HepG2 (cell line): ENCODE data around the gene MAPK6. TPM values are rescaled to one million over a fixed set of nuclear protein-coding genes. Genes with fewer than 3 reads are reported as not detected.

Source experiments
- ATAC-seq: fragments of 200-7000 bp; cut with Tn5 transposase; 3 replicates; pipeline ENCODE4 v1.9.1; 2020; ENCODE audit warnings: mild to moderate bottlenecking, moderate library complexity
- BruUV-seq: library from RNA; stranded (reverse); fragments of 400-500 nt; replicated peaks from 2 replicates; lab custom pipeline; 2021; lab: Mats Ljungman, UMichigan
- CTCF ChIA-PET: fragments of 300-600 bp; formaldehyde crosslinking; extraction: SDS; loops from one replicate; lab custom pipeline; 2021; ENCODE audit warnings: low total read pairs, inconsistent platforms, low intra/inter-chr PET ratio; lab: Yijun Ruan, JAX
- POLR2A ChIA-PET: fragments of 350-600 bp; sonication (Branson Sonifier 250); formaldehyde crosslinking; loops from one replicate; lab custom pipeline; 2020; ENCODE audit warnings: antibody characterized with exemption, inconsistent platforms; lab: Yijun Ruan, JAX
- DNase-seq: peaks from one replicate; pipeline ENCODE4 v3.0.0-alpha.2; 2015; ENCODE audit warnings: low spot score
- FAIRE-seq: peaks from 3 replicates; lab custom pipeline; 2011; peaks lifted over from hg19 to GRCh38; lab: Jason Lieb, UNC
- H2AFZ ChIP-seq: one replicate; pipeline ENCODE4 v1.6.1; 2011; ENCODE audit warnings: low read length, inconsistent platforms
- H3K27ac ChIP-seq: fragments of 300-600 bp; 3 replicates; pipeline ENCODE4 v1.8.0; 2011; ENCODE audit warnings: mixed run types, mild to moderate bottlenecking, mixed read lengths, low read length, inconsistent platforms; ENCODE audit not compliant: insufficient read depth; ENCODE audit errors: extremely low read length
- H3K27me3 ChIP-seq, 2 experiments: fragments of 200-600 bp in 1 of 2; 2 replicates in 1 of 2; 3 replicates in 1 of 2; pipeline versions ENCODE4 v1.6.0 to v1.8.0; 2011; ENCODE audit warnings: low read length in 2 of 2, mild to moderate bottlenecking in 2 of 2, moderate library complexity in 2 of 2, inconsistent platforms in 1 of 2; ENCODE audit not compliant: insufficient read depth in 2 of 2, control insufficient read depth in 1 of 2
- H3K36me3 ChIP-seq, 2 experiments: fragments of 200-600 bp in 1 of 2; replicated peaks in 1 of 2; 2 replicates in 1 of 2; 3 replicates in 1 of 2; pipeline versions ENCODE4 v1.5.1 to v1.8.0; 2011; ENCODE audit warnings: low read length in 2 of 2, inconsistent platforms in 1 of 2; ENCODE audit not compliant: insufficient read depth in 2 of 2, control insufficient read depth in 1 of 2
- H3K4me1 ChIP-seq: 2 replicates; pipeline ENCODE4 v1.5.1; 2012; ENCODE audit warnings: low read length, inconsistent platforms; ENCODE audit not compliant: insufficient read depth
- H3K4me2 ChIP-seq: 2 replicates; pipeline ENCODE4 v1.6.0; 2011; ENCODE audit warnings: low read depth, low read length, inconsistent platforms
- H3K4me3 ChIP-seq, 3 experiments: fragments of 200-600 bp in 1 of 3; sonication (generic), shearing (Covaris generic) in 1 of 3; replicated peaks in 1 of 3; 2 replicates each; pipeline ENCODE4 v1.5.1; 2011 to 2016; ENCODE audit warnings: low read length in 3 of 3, inconsistent platforms in 2 of 3, low read depth in 2 of 3, mild to moderate bottlenecking in 2 of 3, control low read depth in 1 of 3, mixed read lengths in 1 of 3; ENCODE audit not compliant: insufficient read depth in 1 of 3
- H3K79me2 ChIP-seq: one replicate; pipeline ENCODE4 v1.6.1; 2011; ENCODE audit warnings: low read length, inconsistent platforms; ENCODE audit not compliant: insufficient read depth
- H3K9ac ChIP-seq: 2 replicates; pipeline ENCODE4 v1.6.0; 2011; ENCODE audit warnings: mild to moderate bottlenecking, low read depth, low read length, inconsistent platforms; ENCODE audit not compliant: insufficient read depth
- H3K9me3 ChIP-seq: 2 replicates; pipeline ENCODE4 v1.5.1; 2012; ENCODE audit warnings: mild to moderate bottlenecking, low read length
- H4K20me1 ChIP-seq: 2 replicates; pipeline ENCODE4 v1.6.0; 2011; ENCODE audit warnings: inconsistent platforms, mild to moderate bottlenecking, low read length, moderate library complexity; ENCODE audit not compliant: insufficient read depth
- ARID3A ChIP-seq: IDR thresholded peaks from 2 replicates; pipeline ENCODE4 v1.6.1; 2012; ENCODE audit warnings: low read depth, low read length, improper control_type of control experiment
- KDM1A ChIP-seq: IDR thresholded peaks from 2 replicates; pipeline ENCODE4 v1.6.1; 2016; ENCODE audit warnings: missing compliant biosample characterization
- PLSCR1 ChIP-seq: sonication (generic); formaldehyde crosslinking; IDR thresholded peaks from 2 replicates; pipeline ENCODE4 v1.5.0; 2020; ENCODE audit warnings: missing genetic modification reagents, mild to moderate bottlenecking, borderline replicate concordance
- PRDM4 ChIP-seq: sonication (generic); formaldehyde crosslinking; IDR thresholded peaks from 2 replicates; pipeline ENCODE4 v1.9.0; 2021; ENCODE audit warnings: missing genetic modification reagents, borderline replicate concordance
- USF2 ChIP-seq, 2 experiments: sonication (generic) in 1 of 2; formaldehyde crosslinking in 1 of 2; IDR thresholded peaks; 2 replicates each; pipeline versions ENCODE4 v1.5.1 to v1.6.1; 2011 to 2020; ENCODE audit warnings: borderline replicate concordance in 1 of 2, low read depth in 1 of 2, low read length in 1 of 2, mild to moderate bottlenecking in 1 of 2, missing genetic modification reagents in 1 of 2, moderate library complexity in 1 of 2
- ZNF430 ChIP-seq: sonication (generic); formaldehyde crosslinking; IDR thresholded peaks from 2 replicates; pipeline ENCODE4 v1.9.0; 2021; ENCODE audit warnings: mild to moderate bottlenecking, missing genetic modification reagents
- ZNF678 ChIP-seq: sonication (generic); formaldehyde crosslinking; IDR thresholded peaks from 2 replicates; pipeline ENCODE4 v1.4.0; 2020; ENCODE audit warnings: mild to moderate bottlenecking, missing genetic modification reagents
- ZXDC ChIP-seq: sonication (generic); formaldehyde crosslinking; IDR thresholded peaks from 2 replicates; pipeline ENCODE4 v1.5.0; 2020; ENCODE audit warnings: mild to moderate bottlenecking, missing genetic modification reagents
- WGBS: methylation state at CpG from one replicate; pipeline ENCODE4 v1.1.6; 2017; ENCODE audit warnings: low lambda C conversion rate; 5-methylcytosine and 5-hydroxymethylcytosine counted together
- in situ Hi-C: cut with HindIII; loops from 2 replicates; pipeline ENCODE4 v1.10.0; 2017; ENCODE audit warnings: low pct_unique_long_range_greater_than_20kb; ENCODE audit not compliant: extremely low pct_ligation_motif_present
- intact Hi-C: fragments of 100-400 bp; cut with micrococcal nuclease; formaldehyde crosslinking; loops from one replicate; pipeline ENCODE4 v1.10.0; 2022; ENCODE audit not compliant: unreplicated experiment
- polyA plus RNA-seq, 8 experiments: library from polyadenylated mRNA; depleted of rRNA in 3 of 8; stranded (reverse) in 7 of 8; unstranded in 1 of 8; fragments of >200 nt; fragmentation: Illumina TruSeq in 4 of 8; extraction: Trizol in 4 of 8; gene quantifications; 2 replicates each; pipeline versions ENCODE4 v1.2.1 to v1.2.3, GENCODE V29; 2011 to 2016; ENCODE audit warnings: low read depth in 4 of 8, missing spikeins in 1 of 8, mixed read lengths in 1 of 8; ENCODE audit not compliant: insufficient read depth in 1 of 8
- total RNA-seq, 5 experiments: library from RNA; depleted of rRNA; stranded (reverse); fragments of >200 nt; fragmentation: Illumina TruSeq; extraction: Trizol; gene quantifications; 2 replicates each; pipeline ENCODE4 v1.2.3, GENCODE V29; 2016; ENCODE audit warnings: low read depth in 1 of 5

Gene MAPK6
- total and polyA plus RNA-seq, 2 of the 13 experiments (the other 11 are each of a cell fraction or from before 2014, with no cell fraction given), result 89.5 to 99.7 TPM

GRCh38 chr15:52080706-52081392, 61.8 kb downstream of the MAPK6 start (continued):
- no peak for TF ChIP-seq ARID3A
- TF ChIP-seq, all 625 proteins: peak for 0

GRCh38 chr15:52082197-52083036, 63.4 kb downstream of the MAPK6 start:
- intact Hi-C loops (no loop called here), in situ Hi-C loops (no loop called here)
- POLR2A ChIA-PET, result no interaction called here
- TF ChIP-seq ZNF430 (no peak), ZXDC (CRISPR knock-in tag) (no peak), KDM1A (no peak), ZNF678 (CRISPR knock-in tag) (no peak), PRDM4 (CRISPR knock-in tag) (no peak), PLSCR1 (CRISPR knock-in tag) (no peak), USF2 (IDR thresholded peaks at IDR 0.05; ENCODE audit: low read depth, low read length) (no peak), USF2 (CRISPR knock-in tag; IDR thresholded peaks at IDR 0.05; ENCODE audit: borderline replicate concordance) (no peak)

More at GRCh38 chr15:52082197-52083036, 63.4 kb downstream of the MAPK6 start:
- no peaks in the 10 kb centered on the region for H3K79me2 ChIP-seq
- H3K36me3 ChIP-seq, result no peaks in the 10 kb centered on the region
- CTCF ChIA-PET, result no interaction called here
- no peaks in the 10 kb centered on the region for H4K20me1 ChIP-seq
- no peak overlapping the region for H3K27ac ChIP-seq
- ATAC-seq (no peak), DNase-seq (no peak), FAIRE-seq (no peak)
- H3K9me3 ChIP-seq, result peaks cover 15% of the 10 kb centered on the region
- no peak overlapping the region for H2AFZ ChIP-seq
- H3K27me3 ChIP-seq, result no peaks in the 10 kb centered on the region; a peak in 1 of 5 replicates
- H3K9ac ChIP-seq, result no peak overlapping the region
- no TSS peak for BruUV-seq
- 71% methylated on average over 4 of the region's 5 CpGs for WGBS
- no peak overlapping the region for H3K4me2 ChIP-seq
- peaks cover 22% of the 10 kb centered on the region for H3K4me1 ChIP-seq
- no peak overlapping the region for H3K4me3 ChIP-seq
